Measurements from ENCODE around the gene SFMBT2.

SFMBT2 gene

DNA sequence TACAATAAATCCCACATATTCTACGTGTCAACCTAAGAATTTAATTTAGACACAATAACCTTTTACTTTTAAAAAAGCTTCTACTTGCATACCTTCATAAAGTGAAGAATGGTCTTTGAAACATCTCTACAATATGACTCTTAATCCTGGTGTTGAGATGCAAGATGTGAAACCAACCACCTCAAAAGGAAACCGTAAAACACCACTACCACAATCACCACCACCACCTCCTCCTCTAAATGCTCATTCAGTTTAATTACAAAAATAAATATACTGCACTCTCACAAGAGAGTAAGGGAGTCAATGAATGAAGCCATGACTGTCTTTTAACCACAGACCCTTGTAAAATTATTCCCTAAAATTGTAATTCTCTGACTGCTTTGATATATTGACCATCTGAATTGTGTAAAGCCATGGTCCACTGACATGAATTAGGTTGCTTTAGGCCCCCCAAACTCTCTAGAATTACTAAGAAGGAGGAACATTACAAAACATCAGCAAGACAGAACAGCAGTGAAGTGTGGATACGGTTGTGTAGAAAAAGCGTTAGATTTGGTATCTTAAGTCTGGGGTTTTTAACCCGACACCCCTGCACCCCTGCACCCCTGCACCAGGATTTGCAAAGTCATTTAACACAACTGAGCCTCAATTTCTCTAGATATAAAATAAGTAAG, 171.4 kb downstream of the SFMBT2 start:
- Histone ChIP-seq H3K27me3 (replicated peaks in 2 of 5; ENCODE audit: control insufficient read depth in 4 of 5, insufficient read depth in 5 of 5, low read length in 4 of 5) (no peaks in the 10 kb centered on the region), H3K4me1 (ENCODE audit: control extremely low read depth in 1 of 4, control insufficient read depth in 4 of 4, insufficient read depth in 4 of 4, low read length in 3 of 4) (peaks cover 0 to 8% (median 5%) of the 10 kb centered on the region in 4 experiments), H3K9me3 (ENCODE audit: control extremely low read depth in 1 of 5, control insufficient read depth in 4 of 5, insufficient read depth in 2 of 5, low read depth in 1 of 5, low read length in 4 of 5) (peaks cover 0 to 20% (median 0%) of the 10 kb centered on the region in 5 experiments), H3K27ac (ENCODE audit: insufficient read depth in 1 of 2, low read depth in 1 of 2, low read length in 2 of 2, poor library complexity in 1 of 2, severe bottlenecking in 2 of 2) (no peak overlapping the region), H3K36me3 (ENCODE audit: control insufficient read depth in 4 of 4, insufficient read depth in 4 of 4, low read length in 3 of 4) (peaks cover 10 to 25% (median 14%) of the 10 kb centered on the region in 4 experiments), H3K4me3 (ENCODE audit: control insufficient read depth in 1 of 7, extremely low read depth in 1 of 7, insufficient read depth in 4 of 7, low read depth in 2 of 7, low read length in 6 of 7) (no peak overlapping the region)
- no peak for DNase-seq
- POLR2A ChIA-PET: no interaction called here
- CTCF ChIA-PET: no interaction called here
- 56% methylated on average over 1 of the region's 5 CpGs for WGBS (ENCODE audit: insufficient coverage)

DNA sequence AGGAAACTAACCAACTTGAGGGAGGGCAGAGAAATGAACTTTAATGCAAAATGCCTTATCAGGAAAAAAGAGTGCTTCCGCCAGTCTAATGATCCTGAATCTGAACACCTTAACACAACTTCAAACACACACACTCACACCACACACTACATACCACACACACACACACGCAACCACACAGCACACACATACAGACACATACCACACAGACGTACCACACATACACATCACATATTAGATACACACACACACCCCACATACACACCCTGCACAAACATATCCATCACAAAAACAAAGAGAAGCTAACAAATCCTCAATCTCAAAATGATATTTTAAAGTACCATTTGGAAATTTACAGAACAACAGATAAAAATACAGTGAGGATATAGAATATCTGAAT, 175.5 kb downstream of the SFMBT2 start:
- ChIA-PET POLR2A (no interaction called here), CTCF (interaction anchor here (0.6 kb wide), 1 partner anchor 151 kb away, joined by 5 read pairs; no protein-coding TSS in a partner anchor)
- Histone ChIP-seq H3K27ac (ENCODE audit: insufficient read depth in 1 of 2, low read depth in 1 of 2, low read length in 2 of 2, poor library complexity in 1 of 2, severe bottlenecking in 2 of 2) (no peak overlapping the region), H3K27me3 (replicated peaks in 2 of 5; ENCODE audit: control insufficient read depth in 4 of 5, insufficient read depth in 5 of 5, low read length in 4 of 5) (no peaks in the 10 kb centered on the region), H3K9me3 (ENCODE audit: control extremely low read depth in 1 of 5, control insufficient read depth in 4 of 5, insufficient read depth in 2 of 5, low read depth in 1 of 5, low read length in 4 of 5) (peaks cover 0 to 20% (median 0%) of the 10 kb centered on the region in 5 experiments), H3K36me3 (ENCODE audit: control insufficient read depth in 4 of 4, insufficient read depth in 4 of 4, low read length in 3 of 4) (peaks cover 3 to 12% (median 5%) of the 10 kb centered on the region in 4 experiments), H3K4me3 (ENCODE audit: control insufficient read depth in 1 of 7, extremely low read depth in 1 of 7, insufficient read depth in 4 of 7, low read depth in 2 of 7, low read length in 6 of 7) (no peak overlapping the region), H3K4me1 (ENCODE audit: control extremely low read depth in 1 of 4, control insufficient read depth in 4 of 4, insufficient read depth in 4 of 4, low read length in 3 of 4) (peaks cover 0 to 4% (median 0%) of the 10 kb centered on the region in 4 experiments)
- WGBS (ENCODE audit: insufficient coverage): no CpG with 5 or more reads among the region's 3 CpGs
- DNase-seq: no peak

GRCh38 chr10:7234109-7234508, 176.7 kb downstream of the SFMBT2 start:
- Histone ChIP-seq H3K36me3 (ENCODE audit: control insufficient read depth in 4 of 4, insufficient read depth in 4 of 4, low read length in 3 of 4) (peaks cover 3 to 12% (median 5%) of the 10 kb centered on the region in 4 experiments), H3K27me3 (replicated peaks in 2 of 5; ENCODE audit: control insufficient read depth in 4 of 5, insufficient read depth in 5 of 5, low read length in 4 of 5) (no peaks in the 10 kb centered on the region), H3K4me1 (ENCODE audit: control extremely low read depth in 1 of 4, control insufficient read depth in 4 of 4, insufficient read depth in 4 of 4, low read length in 3 of 4) (peaks cover 0 to 4% (median 0%) of the 10 kb centered on the region in 4 experiments), H3K9me3 (ENCODE audit: control extremely low read depth in 1 of 5, control insufficient read depth in 4 of 5, insufficient read depth in 2 of 5, low read depth in 1 of 5, low read length in 4 of 5) (peaks cover 0 to 20% (median 0%) of the 10 kb centered on the region in 5 experiments), H3K27ac (ENCODE audit: insufficient read depth in 1 of 2, low read depth in 1 of 2, low read length in 2 of 2, poor library complexity in 1 of 2, severe bottlenecking in 2 of 2) (peak overlapping the region in 1 of 2 experiments; percentile 37), H3K4me3 (ENCODE audit: control insufficient read depth in 1 of 7, extremely low read depth in 1 of 7, insufficient read depth in 4 of 7, low read depth in 2 of 7, low read length in 6 of 7) (no peak overlapping the region)
- ChIA-PET CTCF (no interaction called here), POLR2A (no interaction called here)
- DNase-seq: no peak
- WGBS (ENCODE audit: insufficient coverage): no CpG with 5 or more reads among the region's 3 CpGs

GRCh38 chr10:7233259-7233991, 177.4 kb downstream of the SFMBT2 start:
- H3K9me3 ChIP-seq (ENCODE audit: control extremely low read depth in 1 of 5, control insufficient read depth in 4 of 5, insufficient read depth in 2 of 5, low read depth in 1 of 5, low read length in 4 of 5): peaks cover 0 to 20% (median 0%) of the 10 kb centered on the region in 5 experiments
- H3K27ac ChIP-seq (ENCODE audit: insufficient read depth in 1 of 2, low read depth in 1 of 2, low read length in 2 of 2, poor library complexity in 1 of 2, severe bottlenecking in 2 of 2): no peak overlapping the region
- peaks cover 0 to 4% (median 0%) of the 10 kb centered on the region in 4 experiments for H3K4me1 ChIP-seq (ENCODE audit: control extremely low read depth in 1 of 4, control insufficient read depth in 4 of 4, insufficient read depth in 4 of 4, low read length in 3 of 4)
- H3K4me3 ChIP-seq (ENCODE audit: control insufficient read depth in 1 of 7, extremely low read depth in 1 of 7, insufficient read depth in 4 of 7, low read depth in 2 of 7, low read length in 6 of 7): no peak overlapping the region
- POLR2A ChIA-PET: no interaction called here
- no peaks in the 10 kb centered on the region for H3K27me3 ChIP-seq (replicated peaks in 2 of 5; ENCODE audit: control insufficient read depth in 4 of 5, insufficient read depth in 5 of 5, low read length in 4 of 5)
- DNase-seq: no peak
- WGBS (ENCODE audit: insufficient coverage): 92% methylated on average over 2 of the region's 4 CpGs
- peaks cover 3 to 12% (median 5%) of the 10 kb centered on the region in 4 experiments for H3K36me3 ChIP-seq (ENCODE audit: control insufficient read depth in 4 of 4, insufficient read depth in 4 of 4, low read length in 3 of 4)
- CTCF ChIA-PET: no interaction called here

GRCh38 chr10:7231509-7232414, 179.1 kb downstream of the SFMBT2 start:
- Histone ChIP-seq H3K36me3 (ENCODE audit: control insufficient read depth in 4 of 4, insufficient read depth in 4 of 4, low read length in 3 of 4) (peaks cover 8 to 25% (median 14%) of the 10 kb centered on the region in 4 experiments), H3K27ac (ENCODE audit: insufficient read depth in 1 of 2, low read depth in 1 of 2, low read length in 2 of 2, poor library complexity in 1 of 2, severe bottlenecking in 2 of 2) (peak overlapping the region in 1 of 2 experiments; percentile 11), H3K4me1 (ENCODE audit: control extremely low read depth in 1 of 4, control insufficient read depth in 4 of 4, insufficient read depth in 4 of 4, low read length in 3 of 4) (peaks cover 0 to 4% (median 0%) of the 10 kb centered on the region in 4 experiments), H3K27me3 (replicated peaks in 2 of 5; ENCODE audit: control insufficient read depth in 4 of 5, insufficient read depth in 5 of 5, low read length in 4 of 5) (no peaks in the 10 kb centered on the region), H3K4me3 (ENCODE audit: control insufficient read depth in 1 of 7, extremely low read depth in 1 of 7, insufficient read depth in 4 of 7, low read depth in 2 of 7, low read length in 6 of 7) (no peak overlapping the region), H3K9me3 (ENCODE audit: control extremely low read depth in 1 of 5, control insufficient read depth in 4 of 5, insufficient read depth in 2 of 5, low read depth in 1 of 5, low read length in 4 of 5) (peaks cover 0 to 18% (median 1%) of the 10 kb centered on the region in 5 experiments)
- DNase-seq: no peak
- CTCF ChIA-PET: interaction anchor here (0.7 kb wide), 1 partner anchor 312 kb away, joined by 3 read pairs; no protein-coding TSS in a partner anchor
- WGBS (ENCODE audit: insufficient coverage): no CpG with 5 or more reads among the region's 9 CpGs
- POLR2A ChIA-PET: no interaction called here

GRCh38 chr10:7230951-7231350, 179.9 kb downstream of the SFMBT2 start:
- no peak overlapping the region for H3K4me3 ChIP-seq (ENCODE audit: control insufficient read depth in 1 of 7, extremely low read depth in 1 of 7, insufficient read depth in 4 of 7, low read depth in 2 of 7, low read length in 6 of 7)
- H3K27ac ChIP-seq (ENCODE audit: insufficient read depth in 1 of 2, low read depth in 1 of 2, low read length in 2 of 2, poor library complexity in 1 of 2, severe bottlenecking in 2 of 2): no peak overlapping the region
- peaks cover 0 to 18% (median 2%) of the 10 kb centered on the region in 5 experiments for H3K9me3 ChIP-seq (ENCODE audit: control extremely low read depth in 1 of 5, control insufficient read depth in 4 of 5, insufficient read depth in 2 of 5, low read depth in 1 of 5, low read length in 4 of 5)
- peaks cover 10 to 33% (median 17%) of the 10 kb centered on the region in 4 experiments for H3K36me3 ChIP-seq (ENCODE audit: control insufficient read depth in 4 of 4, insufficient read depth in 4 of 4, low read length in 3 of 4)
- CTCF ChIA-PET: interaction anchor here (0.7 kb wide), 1 partner anchor 311 kb away, joined by 3 read pairs; no protein-coding TSS in a partner anchor
- 96% methylated on average over 3 of the region's 4 CpGs for WGBS (ENCODE audit: insufficient coverage)
- no peak for DNase-seq
- no peaks in the 10 kb centered on the region for H3K27me3 ChIP-seq (replicated peaks in 2 of 5; ENCODE audit: control insufficient read depth in 4 of 5, insufficient read depth in 5 of 5, low read length in 4 of 5)
- H3K4me1 ChIP-seq (ENCODE audit: control extremely low read depth in 1 of 4, control insufficient read depth in 4 of 4, insufficient read depth in 4 of 4, low read length in 3 of 4): peaks cover 0 to 4% (median 0%) of the 10 kb centered on the region in 4 experiments
- POLR2A ChIA-PET: no interaction called here

Measured in common myeloid progenitor, CD34-positive (primary cell).